HUES6 (cell line): ENCODE results near the gene TUT4.
"Not testable (repeated sequence)": the region's sequence is repeated elsewhere in the genome, so short reads cannot be mapped to it uniquely, and the experiment has no call there.

ENCODE experiments used
- H3K27ac ChIP-seq: 2 replicates; pipeline ENCODE4 v1.7.0; 2013; ENCODE audit warnings: low read depth, mild to moderate bottlenecking, low read length, inconsistent platforms
- H3K27me3 ChIP-seq: 2 replicates; pipeline ENCODE4 v1.6.1; 2013; ENCODE audit warnings: low read length; ENCODE audit not compliant: control insufficient read depth, insufficient read depth
- H3K36me3 ChIP-seq: 2 replicates; pipeline ENCODE4 v1.6.1; 2013; ENCODE audit warnings: low read length; ENCODE audit not compliant: control insufficient read depth, insufficient read depth
- H3K4me1 ChIP-seq: 2 replicates; pipeline ENCODE4 v1.6.1; 2013; ENCODE audit warnings: low read length; ENCODE audit not compliant: control insufficient read depth, insufficient read depth
- H3K4me3 ChIP-seq: 2 replicates; pipeline ENCODE4 v1.5.1; 2013; ENCODE audit warnings: low read depth, low read length
- H3K9ac ChIP-seq: one replicate; pipeline ENCODE4 v1.6.1; 2013; ENCODE audit warnings: mild to moderate bottlenecking, low read length
- H3K9me3 ChIP-seq: 2 replicates; pipeline ENCODE4 v1.6.1; 2013; ENCODE audit warnings: low read depth, low read length; ENCODE audit not compliant: control insufficient read depth, insufficient read depth

TUT4 gene

GRCh38 chr1:52590266-52590665, 37.4 kb upstream of the TUT4 start:
- H3K27ac ChIP-seq, result no peak overlapping the region
- H3K36me3 ChIP-seq, result no peaks in the 10 kb centered on the region
- H3K9me3 ChIP-seq, result no peaks in the 10 kb centered on the region
- H3K9ac ChIP-seq, result no peak overlapping the region
- no peaks in the 10 kb centered on the region for H3K27me3 ChIP-seq
- H3K4me1 ChIP-seq, result peaks cover 17% of the 10 kb centered on the region
- no peak overlapping the region for H3K4me3 ChIP-seq

DNA sequence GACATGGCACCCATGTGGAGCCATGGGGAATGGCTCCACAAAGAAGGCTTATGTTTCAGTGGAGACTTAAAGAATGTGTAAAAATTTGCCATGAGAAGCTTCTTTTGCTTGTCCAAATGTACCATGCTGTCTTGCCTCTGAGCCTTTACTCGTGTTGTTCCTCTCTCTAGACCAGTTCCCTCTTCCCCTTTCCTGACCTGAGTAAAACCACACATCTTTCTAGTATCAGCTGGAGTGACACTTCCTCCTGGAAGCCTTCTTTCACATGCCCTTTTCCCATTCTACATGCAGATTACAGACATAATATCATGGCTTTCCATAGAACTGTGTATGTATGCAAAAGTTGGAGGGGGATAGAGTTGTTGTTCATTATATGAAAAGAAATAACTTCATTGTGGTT, 35.6 kb upstream of the TUT4 start:
- no peak overlapping the region for H3K27ac ChIP-seq
- H3K36me3 ChIP-seq, result no peaks in the 10 kb centered on the region
- no peak overlapping the region for H3K4me3 ChIP-seq

DNA sequence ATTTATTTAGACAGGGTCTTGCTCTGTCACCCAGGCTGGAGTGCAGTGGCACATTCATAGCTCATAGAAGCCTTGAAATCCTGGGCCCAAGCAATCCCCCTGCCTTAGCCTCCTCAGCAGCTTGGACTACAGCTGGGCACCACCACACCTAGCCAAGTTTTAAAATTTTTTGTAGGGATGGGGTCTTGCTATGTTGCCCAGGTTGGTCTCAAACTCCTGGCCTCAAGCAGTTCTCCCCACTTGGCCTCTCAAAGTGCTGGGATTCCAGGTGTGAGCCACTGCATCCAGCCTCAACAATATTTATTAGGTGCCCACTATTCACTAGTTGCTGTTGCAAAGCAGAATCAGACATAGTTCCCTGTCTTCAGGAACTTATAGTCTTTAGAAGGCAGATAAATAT, 35.1 kb upstream of the TUT4 start:
- H3K9ac ChIP-seq, result no peak overlapping the region
- H3K36me3 ChIP-seq, result no peaks in the 10 kb centered on the region
- peaks cover 11% of the 10 kb centered on the region for H3K4me1 ChIP-seq
- H3K27ac ChIP-seq, result no peak overlapping the region
- H3K27me3 ChIP-seq, result no peaks in the 10 kb centered on the region
- H3K4me3 ChIP-seq, result no peak overlapping the region
- H3K9me3 ChIP-seq, result no peaks in the 10 kb centered on the region

More for the DNA sequence above, 35.6 kb upstream of the TUT4 start:
- Histone ChIP-seq H3K27me3 (no peaks in the 10 kb centered on the region), H3K4me1 (peaks cover 11% of the 10 kb centered on the region), H3K9ac (no peak overlapping the region), H3K9me3 (no peaks in the 10 kb centered on the region)

DNA sequence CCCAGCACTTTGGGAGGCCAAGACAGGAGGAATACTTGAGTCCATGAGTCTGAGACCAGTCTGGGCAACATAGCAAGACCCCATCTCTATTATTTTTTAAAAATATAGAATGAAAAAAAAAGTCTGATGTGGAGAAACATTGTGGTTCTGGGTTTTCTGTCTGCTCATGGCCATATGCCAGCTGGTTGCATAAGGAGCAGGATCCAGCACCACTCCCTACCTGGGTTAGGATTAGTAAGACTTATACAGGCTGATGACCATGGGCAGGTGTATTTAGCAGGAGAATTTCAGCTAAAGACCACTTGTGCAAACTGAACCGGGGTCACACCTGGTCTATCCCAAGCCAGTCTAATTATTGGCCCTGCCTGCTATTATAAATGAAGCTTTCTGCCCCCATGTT, 32.6 kb upstream of the TUT4 start:
- H3K27ac ChIP-seq, result no peak overlapping the region
- no peaks in the 10 kb centered on the region for H3K9me3 ChIP-seq
- no peak overlapping the region for H3K9ac ChIP-seq

DNA sequence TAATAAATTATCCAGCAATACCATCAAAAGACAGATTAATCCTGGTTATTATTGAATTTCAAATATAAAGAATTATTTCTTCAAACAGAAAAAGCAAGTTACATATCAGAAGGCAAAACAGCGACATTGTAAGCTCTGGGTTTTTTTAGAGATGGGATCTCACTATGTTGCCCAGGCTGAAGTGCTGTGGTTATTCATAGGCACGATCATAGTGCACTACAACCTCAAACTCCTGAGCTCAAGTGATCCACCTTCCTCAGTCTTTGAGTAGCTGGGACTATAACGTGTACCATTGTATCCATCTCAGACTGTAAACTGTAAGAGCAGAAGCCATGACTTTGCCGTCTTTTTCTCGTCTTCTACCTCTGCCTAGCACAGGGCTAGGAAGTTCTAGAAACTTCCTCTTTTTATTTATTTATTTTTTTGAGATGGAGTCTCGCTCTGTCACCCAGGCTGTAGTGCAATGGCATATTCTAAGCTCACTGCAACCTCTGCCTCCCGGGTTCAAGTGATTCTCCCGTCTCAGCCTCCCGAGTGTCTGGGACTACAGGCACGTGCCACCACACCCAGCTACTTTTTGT, 29.3 kb upstream of the TUT4 start:
- no peaks in the 10 kb centered on the region for H3K36me3 ChIP-seq
- no peak overlapping the region for H3K4me3 ChIP-seq
- no peaks in the 10 kb centered on the region for H3K27me3 ChIP-seq
- H3K27ac ChIP-seq, result no peak overlapping the region
- H3K9ac ChIP-seq, result no peak overlapping the region
- no peaks in the 10 kb centered on the region for H3K9me3 ChIP-seq
- peaks cover 4% of the 10 kb centered on the region for H3K4me1 ChIP-seq

More for the DNA sequence above, 32.6 kb upstream of the TUT4 start:
- Histone ChIP-seq H3K4me1 (peaks cover 11% of the 10 kb centered on the region), H3K27me3 (no peaks in the 10 kb centered on the region), H3K36me3 (no peaks in the 10 kb centered on the region), H3K4me3 (no peak overlapping the region)

DNA sequence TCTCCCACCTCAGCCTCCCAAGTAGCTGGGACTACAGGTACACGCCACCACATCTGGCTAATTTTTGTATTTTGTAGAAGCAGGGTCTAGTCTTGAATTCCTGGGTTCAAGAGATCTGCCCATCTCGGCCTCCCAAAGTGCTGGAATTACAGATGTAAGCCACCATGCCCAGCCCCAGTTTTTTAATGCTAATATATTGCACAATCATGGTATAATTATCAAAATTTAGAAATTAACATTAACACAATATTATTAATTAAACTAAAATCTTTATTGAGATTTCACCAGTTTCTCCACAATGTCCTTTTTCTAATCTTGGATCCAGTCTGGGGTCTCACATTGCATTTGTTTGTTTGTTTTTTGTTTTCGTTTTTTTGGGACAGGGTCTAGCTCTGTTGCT, 27.4 kb upstream of the TUT4 start:
- H3K36me3 ChIP-seq, result no peaks in the 10 kb centered on the region
- no peak overlapping the region for H3K9ac ChIP-seq
- no peak overlapping the region for H3K27ac ChIP-seq
- no peaks in the 10 kb centered on the region for H3K9me3 ChIP-seq
- H3K4me3 ChIP-seq, result no peak overlapping the region
- H3K4me1 ChIP-seq, result no peaks in the 10 kb centered on the region
- H3K27me3 ChIP-seq, result no peaks in the 10 kb centered on the region

DNA sequence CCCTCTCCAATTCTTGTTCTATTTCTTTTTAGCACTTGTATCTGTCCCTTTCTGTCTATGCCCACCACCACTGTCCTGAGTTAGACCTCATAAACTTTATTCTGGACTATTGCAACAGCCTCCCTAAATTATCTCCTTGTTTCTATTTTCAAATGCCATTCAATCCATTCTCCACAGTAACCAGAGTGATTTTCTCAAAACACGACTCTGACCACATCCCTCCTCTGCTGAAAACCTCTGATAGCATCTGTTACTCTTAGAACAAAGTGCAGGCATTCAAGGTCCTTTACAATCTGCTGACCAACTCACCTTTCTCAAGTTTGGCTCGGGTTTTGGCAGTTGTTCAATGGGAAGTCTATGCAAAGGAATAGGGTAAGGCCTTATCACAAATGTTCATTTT, 26.5 kb upstream of the TUT4 start:
- Histone ChIP-seq H3K4me1 (no peaks in the 10 kb centered on the region; the same call in 1 of the 2 replicates), H3K27ac (no peak overlapping the region), H3K4me3 (no peak overlapping the region), H3K9ac (no peak overlapping the region), H3K9me3 (no peaks in the 10 kb centered on the region), H3K27me3 (no peaks in the 10 kb centered on the region), H3K36me3 (no peaks in the 10 kb centered on the region)

GRCh38 chr1:52578066-52578465, 25.2 kb upstream of the TUT4 start:
- H3K4me1 ChIP-seq, H3K9me3 ChIP-seq, H3K27me3 ChIP-seq, H3K4me3 ChIP-seq, H3K9ac ChIP-seq, H3K27ac ChIP-seq, H3K36me3 ChIP-seq: not testable (repeated sequence)

- Histone ChIP-seq H3K4me1 (no peaks in the 10 kb centered on the region; the same call in 1 of the 2 replicates), H3K36me3 (no peaks in the 10 kb centered on the region), H3K27ac (no peak overlapping the region), H3K27me3 (no peaks in the 10 kb centered on the region), H3K9ac (no peak overlapping the region), H3K9me3 (no peaks in the 10 kb centered on the region), H3K4me3 (no peak overlapping the region)
These were observed 23.2 kb upstream of the TUT4 start for GRCh38 chr1:52576074-52576473.

DNA sequence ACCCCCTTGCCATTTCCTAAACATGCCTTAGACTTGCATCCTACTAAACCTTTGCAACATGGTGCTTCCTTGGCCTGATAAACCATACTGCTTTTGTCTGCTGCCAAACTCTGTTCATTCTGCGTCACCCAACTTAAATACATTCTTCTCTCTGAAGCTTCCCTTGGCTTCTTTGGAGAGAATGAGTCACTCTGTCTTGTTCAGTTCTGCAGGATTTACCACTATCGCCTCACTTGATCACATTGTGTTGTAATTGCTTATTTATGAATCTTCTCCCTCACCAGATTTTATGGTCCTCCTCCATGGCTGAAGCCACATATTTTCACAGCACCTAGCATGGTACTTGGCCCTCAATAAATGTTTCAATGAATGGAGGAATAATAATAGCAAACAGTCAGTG, 21.7 kb upstream of the TUT4 start:
- H3K4me3 ChIP-seq, result no peak overlapping the region
- H3K9me3 ChIP-seq, result no peaks in the 10 kb centered on the region
- H3K27ac ChIP-seq, result no peak overlapping the region
- no peaks in the 10 kb centered on the region for H3K36me3 ChIP-seq
- no peaks in the 10 kb centered on the region; the same call in 1 of the 2 replicates for H3K4me1 ChIP-seq
- H3K27me3 ChIP-seq, result no peaks in the 10 kb centered on the region
- H3K9ac ChIP-seq, result no peak overlapping the region

DNA sequence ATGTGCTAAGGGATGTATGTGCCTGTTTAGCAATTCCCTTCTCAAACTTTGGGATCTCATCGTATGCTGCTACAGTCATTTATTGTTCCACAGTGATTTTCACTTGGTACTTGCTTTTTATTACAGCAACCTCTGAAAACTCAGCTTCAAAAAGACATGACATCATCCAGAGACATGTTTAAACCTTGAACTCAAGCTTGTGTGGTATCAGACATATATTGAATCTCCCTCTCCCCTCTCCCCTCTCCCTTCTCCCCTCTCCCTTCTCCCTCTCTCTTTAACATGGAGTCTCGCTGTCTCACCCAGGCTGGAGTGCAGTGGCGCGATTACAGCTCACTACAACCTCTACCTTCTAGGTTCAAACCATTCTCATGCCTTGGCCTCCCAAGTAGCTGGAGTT, 19.5 kb upstream of the TUT4 start:
- no peaks in the 10 kb centered on the region for H3K9me3 ChIP-seq
- no peak overlapping the region for H3K4me3 ChIP-seq
- H3K36me3 ChIP-seq, result no peaks in the 10 kb centered on the region
- no peaks in the 10 kb centered on the region for H3K27me3 ChIP-seq
- H3K27ac ChIP-seq, result no peak overlapping the region
- H3K4me1 ChIP-seq, result peaks cover 8% of the 10 kb centered on the region; the same call in 1 of the 2 replicates
- no peak overlapping the region for H3K9ac ChIP-seq

DNA sequence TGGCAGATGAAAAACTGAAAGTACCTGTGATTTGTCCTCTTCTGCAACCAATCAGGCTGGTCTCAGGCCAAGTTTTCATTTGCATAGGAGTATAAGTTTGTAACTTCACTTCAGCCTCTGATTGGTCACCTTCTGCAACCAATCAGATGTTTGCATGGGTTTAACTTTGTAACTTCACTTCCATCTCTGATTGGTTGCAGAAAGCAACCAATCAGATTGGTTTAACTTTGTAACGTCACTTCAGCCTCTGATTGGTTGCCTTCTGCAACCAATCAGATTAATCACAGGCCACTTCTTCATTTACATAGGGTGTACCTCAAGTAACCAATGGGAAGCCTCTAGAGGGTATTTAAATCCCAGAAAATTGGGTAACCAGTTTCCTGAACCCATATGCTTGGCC, 18.9 kb upstream of the TUT4 start:
- Histone ChIP-seq H3K36me3 (no peaks in the 10 kb centered on the region), H3K9ac (no peak overlapping the region), H3K27ac (no peak overlapping the region), H3K4me1 (peaks cover 8% of the 10 kb centered on the region; the same call in 1 of the 2 replicates), H3K27me3 (no peaks in the 10 kb centered on the region), H3K9me3 (no peaks in the 10 kb centered on the region), H3K4me3 (no peak overlapping the region)
